ENCODE measurements around the gene TAF15. TPM values are rescaled to one million over a fixed set of nuclear protein-coding genes. Genes with fewer than 3 reads are reported as not detected.

The TAF15 gene
- total and polyA plus RNA-seq, 2 of the 4 experiments (the other 2 are of a cell fraction): 46.8 to 98.0 TPM

- no peak for ATAC-seq (ENCODE audit: low read depth)
Observed at GRCh38 chr17:35808240-35808961, 883 bp upstream of the TAF15 start.

More at GRCh38 chr17:35808240-35808961, 883 bp upstream of the TAF15 start:
- Histone ChIP-seq H3K27ac (ENCODE audit: insufficient read depth, low read length) (peak overlapping the region; percentile 57), H3K9me3 (ENCODE audit: control insufficient read depth, insufficient read depth, low read length) (no peaks in the 10 kb centered on the region), H2BK20ac (ENCODE audit: low read depth, low read length) (peak overlapping the region; percentile 33), H3K4me1 (ENCODE audit: control insufficient read depth, insufficient read depth, low read length) (peaks cover 10% of the 10 kb centered on the region), H3K9ac (ENCODE audit: low read depth, low read length) (peak overlapping the region; percentile 65; the same call in 1 of the 2 replicates), H3K23ac (ENCODE audit: low read depth, low read length) (peak overlapping the region; percentile 8), H2AK5ac (ENCODE audit: low read depth, low read length) (peak overlapping the region; percentile 62), H3K18ac (ENCODE audit: low read depth, low read length) (peak overlapping the region; percentile 14; the same call in 1 of the 2 replicates), H4K20me1 (ENCODE audit: insufficient read depth, low read length) (peaks cover 30% of the 10 kb centered on the region), H2AK9ac (replicated peaks; ENCODE audit: low read depth, low read length, poor library complexity) (peak overlapping the region; percentile 70), H3K4me3 (ENCODE audit: insufficient read depth, low read depth, low read length) (peak overlapping the region; percentile 83), H3K27me3 (ENCODE audit: control insufficient read depth, insufficient read depth, low read length) (no peaks in the 10 kb centered on the region), H3K14ac (replicated peaks; ENCODE audit: low read depth, low read length) (peak overlapping the region; percentile 2), H4K8ac (ENCODE audit: low read depth in 2 of 2, low read length in 2 of 2) (peak overlapping the region; percentile 12 to 97), H2AFZ (replicated peaks; ENCODE audit: low read length, poor library complexity) (peak overlapping the region; percentile 84), H3K36me3 (ENCODE audit: control insufficient read depth, insufficient read depth, low read length) (0 out of 2 replicates have a peak, but pooled peaks cover 2% of the 10 kb centered on the region), H4K5ac (ENCODE audit: low read depth, low read length) (peak overlapping the region; percentile 45; the same call in 1 of the 2 replicates), H2BK15ac (ENCODE audit: low read depth, low read length) (peak overlapping the region; percentile 77), H3K4me2 (ENCODE audit: low read depth, low read length) (peak overlapping the region; percentile 89), H3K79me1 (ENCODE audit: low read depth in 1 of 2, low read length in 2 of 2) (peaks cover 0 to 27% of the 10 kb centered on the region in 2 experiments; a peak in 2 of 4 replicates), H2BK5ac (ENCODE audit: low read depth, low read length, poor library complexity, severe bottlenecking) (peak overlapping the region; percentile 60), H2BK120ac (ENCODE audit: low read depth, low read length) (peak overlapping the region; percentile 50), H3K4ac (ENCODE audit: low read depth, low read length) (peak overlapping the region; percentile 60), H3K9me1 (ENCODE audit: insufficient read depth, low read length) (peaks cover 14% of the 10 kb centered on the region), H4K91ac (ENCODE audit: insufficient read depth, low read depth, low read length) (peak overlapping the region; percentile 83), H3K56ac (ENCODE audit: extremely low read depth, insufficient read depth, low read length) (peak overlapping the region; percentile 42; the same call in 1 of the 2 replicates)
- ChIA-PET POLR2A (ENCODE audit: unreplicated experiment) (interaction anchor here (0.6 to 0.7 kb wide), 2 partner anchors 11 to 20 kb away, joined by 3 to 4 read pairs; no protein-coding TSS in a partner anchor), CTCF (interaction anchor here (0.6 to 1.8 kb wide), 10 partner anchors 10 to 420 kb away, joined by 3 to 18 read pairs (median 4); no protein-coding TSS in a partner anchor)
- 59% methylated on average over 7 of the region's 19 CpGs; no CpG with 5 or more reads in 1 of the 2 experiments for WGBS, 2 experiments (ENCODE audit: extremely low coverage in 2 of 2, insufficient read length in 1 of 2)
- dilution Hi-C loops (cut with HindIII; ENCODE audit: low sequenced_read_pairs, unreplicated experiment) (no loop called here), in situ Hi-C loops (cut with MboI; ENCODE audit: low sequenced_read_pairs) (loop anchor here (5.0 kb wide), 1 partner anchor 46 kb away; the partner anchor contains the start of gene C17orf50), intact Hi-C loops (cut with micrococcal nuclease) (no loop called here)
- BruUV-seq (replicated peaks): no TSS peak
- DNase-seq: no peak
- no peak for TF ChIP-seq NFE2L2 (IDR thresholded peaks at IDR 0.05; ENCODE audit: low read depth, low read length)
- TF ChIP-seq SMC3 (IDR thresholded peaks at IDR 0.05; ENCODE audit: low read depth, low read length): no peak

All from IMR-90 (cell line).